Lower lobe of right lung (tissue), 2 donors: ENCODE measurements around the gene DPEP2NB. TPM values are rescaled to one million over a fixed set of nuclear protein-coding genes. Genes with fewer than 3 reads are reported as not detected.

ENCODE experiments used
- ATAC-seq, 2 donors: fragments of 200-7000 bp; cut with Tn5 transposase; one replicate each; pipeline ENCODE4 v1.9.1; 2020 to 2022; ENCODE audit warnings: mild to moderate bottlenecking in 2 of 2, moderate library complexity in 2 of 2
- DNase-seq: peaks from one replicate; pipeline ENCODE4 v3.0.0-alpha.2; 2020
- H3K27ac ChIP-seq: fragments of 200-600 bp; one replicate; pipeline ENCODE4 v1.8.0; 2022
- H3K27me3 ChIP-seq: fragments of 200-600 bp; one replicate; pipeline ENCODE4 v1.8.0; 2022; ENCODE audit warnings: low read depth
- H3K36me3 ChIP-seq: fragments of 200-600 bp; one replicate; pipeline ENCODE4 v1.8.0; 2022; ENCODE audit warnings: mild to moderate bottlenecking
- H3K4me1 ChIP-seq: fragments of 200-600 bp; one replicate; pipeline ENCODE4 v1.8.0; 2022
- H3K4me3 ChIP-seq: fragments of 200-600 bp; one replicate; pipeline ENCODE4 v1.8.0; 2022; ENCODE audit warnings: mild to moderate bottlenecking
- H3K9me3 ChIP-seq: fragments of 200-600 bp; one replicate; pipeline ENCODE4 v1.8.0; 2022
- CTCF ChIP-seq: fragments of 200-600 bp; IDR thresholded peaks from one replicate; pipeline ENCODE4 v1.8.0; 2022; ENCODE audit warnings: antibody characterized with exemption, mild to moderate bottlenecking
- intact Hi-C: fragments of 100-400 bp; cut with DNase I; formaldehyde crosslinking; loops from one replicate; pipeline ENCODE4 v1.11.0; 2022
- total RNA-seq: library from RNA; stranded (reverse); fragmentation: NEBNext Ultra II Directional; extraction: Animal tissue kit (Norgen Biotek cat#: 25700); gene quantifications from one replicate; pipeline ENCODE4 v1.2.1, GENCODE V29; 2021
- donor health status: DM: no; HTN: yes; CAD: no; lungs with severe emphysema.

Gene DPEP2NB
- total RNA-seq, 1 donor from 2014 or later = not detected

- ATAC-seq (no peak), DNase-seq (no peak)
- Histone ChIP-seq H3K9me3 (no peaks in the 10 kb centered on the region), H3K27ac (peak overlapping the region; percentile 99), H3K36me3 (peaks cover 26% of the 10 kb centered on the region), H3K4me3 (peak overlapping the region; percentile 94), H3K4me1 (peaks cover 72% of the 10 kb centered on the region), H3K27me3 (no peaks in the 10 kb centered on the region)
- TF ChIP-seq CTCF = no peak
- intact Hi-C loops = no loop called here
Measured at GRCh38 chr16:67965668-67966548, 49.8 kb downstream of the DPEP2NB start.

GRCh38 chr16:67964477-67965131 is 51.1 kb downstream of the DPEP2NB start:
- intact Hi-C loops = no loop called here
- Histone ChIP-seq H3K27ac (no peak overlapping the region), H3K36me3 (peaks cover 39% of the 10 kb centered on the region), H3K27me3 (no peaks in the 10 kb centered on the region), H3K4me3 (no peak overlapping the region), H3K4me1 (peaks cover 85% of the 10 kb centered on the region), H3K9me3 (no peaks in the 10 kb centered on the region)
- TF ChIP-seq CTCF = no peak
- ATAC-seq (no peak), DNase-seq (no peak)

GRCh38 chr16:67963662-67964321 is 51.9 kb downstream of the DPEP2NB start:
- Histone ChIP-seq H3K9me3 (no peaks in the 10 kb centered on the region), H3K27me3 (no peaks in the 10 kb centered on the region), H3K4me1 (peaks cover 86% of the 10 kb centered on the region), H3K27ac (peak overlapping the region; percentile 58), H3K36me3 (peaks cover 47% of the 10 kb centered on the region), H3K4me3 (no peak overlapping the region)
- TF ChIP-seq CTCF = no peak
- intact Hi-C loops = no loop called here
- ATAC-seq = no peak
- no peak for DNase-seq

Other genes starting within 250 kb of the DPEP2NB start
- gene RANBP10, start 209.4 kb downstream of the DPEP2NB start, total RNA-seq = 21.7 TPM
- 3.5 TPM for gene TSNAXIP1, start 209.0 kb downstream of the DPEP2NB start, total RNA-seq
- gene THAP11, start 173.6 kb downstream of the DPEP2NB start, total RNA-seq = 26.1 TPM
- gene NUTF2, start 169.0 kb downstream of the DPEP2NB start, total RNA-seq = 55.8 TPM
- 29.9 TPM for gene CENPT, start 168.2 kb downstream of the DPEP2NB start, total RNA-seq
- gene EDC4, start 142.9 kb downstream of the DPEP2NB start, total RNA-seq = 51.2 TPM
- gene NRN1L, start 131.0 kb downstream of the DPEP2NB start, total RNA-seq = 1.7 TPM
- gene PSKH1, start 122.7 kb downstream of the DPEP2NB start, total RNA-seq = 28.3 TPM
- gene CTRL, start 84.0 kb downstream of the DPEP2NB start, total RNA-seq = 0.59 TPM
- gene PSMB10, start 79.1 kb downstream of the DPEP2NB start, total RNA-seq = 82.7 TPM
- gene LCAT, start 71.8 kb downstream of the DPEP2NB start, total RNA-seq = 33.8 TPM
- 80.3 TPM for gene SLC12A4, start 47.3 kb downstream of the DPEP2NB start, total RNA-seq
- 0.18 TPM for gene DPEP3, start 35.4 kb downstream of the DPEP2NB start, total RNA-seq
- gene DPEP2, start 16.4 kb downstream of the DPEP2NB start, total RNA-seq = 29.5 TPM
- gene DDX28, start 7.3 kb upstream of the DPEP2NB start, total RNA-seq = 9.9 TPM
- 15.1 TPM for gene DUS2, start 7.4 kb upstream of the DPEP2NB start, total RNA-seq
- 61.6 TPM for gene NFATC3, start 69.5 kb upstream of the DPEP2NB start, total RNA-seq
- 64.5 TPM for gene ESRP2, start 220.2 kb upstream of the DPEP2NB start, total RNA-seq
- 45.1 TPM for gene PLA2G15, start 229.5 kb upstream of the DPEP2NB start, total RNA-seq
- gene SLC7A6, start 248.6 kb upstream of the DPEP2NB start, total RNA-seq = 47.1 TPM